H54 (cell line): Measurements from ENCODE around the gene SLC35B2.
A peak's percentile ranks its signal among the peaks of the same experiment; 100 is the strongest.

ENCODE experiments used
- DNase-seq: peaks from one replicate; pipeline ENCODE4 v3.0.0; 2011; ENCODE audit warnings: low spot score, mixed read lengths; ENCODE audit not compliant: insufficient read length
- FAIRE-seq: peaks from 3 replicates; lab custom pipeline; 2011; peaks lifted over from hg19 to GRCh38; lab: Jason Lieb, UNC
- POLR2A ChIP-seq: IDR thresholded peaks from 2 replicates; pipeline ENCODE4 v1.6.1; 2011; ENCODE audit warnings: low read depth, mild to moderate bottlenecking, low read length

Gene SLC35B2

GRCh38 chr6:44297063-44298038, 40.0 kb upstream of the SLC35B2 start:
- DNase-seq (no peak), FAIRE-seq (no peak)
- no peak for TF ChIP-seq POLR2A

GRCh38 chr6:44294832-44295791, 37.8 kb upstream of the SLC35B2 start:
- FAIRE-seq = no peak

GRCh38 chr6:44292661-44293365, 35.5 kb upstream of the SLC35B2 start:
- TF ChIP-seq POLR2A = no peak
- DNase-seq (no peak), FAIRE-seq (no peak)

More at GRCh38 chr6:44294832-44295791, 37.8 kb upstream of the SLC35B2 start:
- DNase-seq = no peak
- no peak for TF ChIP-seq POLR2A

GRCh38 chr6:44291841-44292240, 34.5 kb upstream of the SLC35B2 start:
- TF ChIP-seq POLR2A = no peak
- FAIRE-seq (no peak), DNase-seq (no peak)

GRCh38 chr6:44289726-44290260, 32.5 kb upstream of the SLC35B2 start:
- no peak for FAIRE-seq

GRCh38 chr6:44286747-44287146, 29.4 kb upstream of the SLC35B2 start:
- TF ChIP-seq POLR2A = no peak
- FAIRE-seq (no peak), DNase-seq (no peak)

More at GRCh38 chr6:44289726-44290260, 32.5 kb upstream of the SLC35B2 start:
- DNase-seq = no peak
- TF ChIP-seq POLR2A = no peak

- no peak for TF ChIP-seq POLR2A
- FAIRE-seq (no peak), DNase-seq (no peak)
Observed at GRCh38 chr6:44286285-44286565, 28.9 kb upstream of the SLC35B2 start.

- DNase-seq (no peak), FAIRE-seq (no peak)
- TF ChIP-seq POLR2A = no peak
Observed at GRCh38 chr6:44285552-44286284, 28.4 kb upstream of the SLC35B2 start.

GRCh38 chr6:44284867-44285266, 27.5 kb upstream of the SLC35B2 start:
- TF ChIP-seq POLR2A = no peak
- no peak for FAIRE-seq
- DNase-seq = no peak

- no peak for DNase-seq
- no peak for TF ChIP-seq POLR2A
- FAIRE-seq = no peak
Observed at GRCh38 chr6:44284121-44284520, 26.8 kb upstream of the SLC35B2 start.

GRCh38 chr6:44278774-44279697, 21.7 kb upstream of the SLC35B2 start:
- no peak for TF ChIP-seq POLR2A
- peak; percentile 83 for DNase-seq
- FAIRE-seq = no peak

GRCh38 chr6:44278315-44278714, 21.0 kb upstream of the SLC35B2 start:
- TF ChIP-seq POLR2A = no peak
- no peak for FAIRE-seq
- no peak for DNase-seq
